Endothelial cell of umbilical vein (primary cell): ENCODE data around the gene GMPR2. TPM values are rescaled to one million over a fixed set of nuclear protein-coding genes. Genes with fewer than 3 reads are reported as not detected.
"Not testable (repeated sequence)": the region's sequence is repeated elsewhere in the genome, so short reads cannot be mapped to it uniquely, and the experiment has no call there.

Experiments
- BruUV-seq: library from RNA; stranded (reverse); fragments of 400-500 nt; replicated peaks from 2 replicates; lab custom pipeline; 2021; lab: Mats Ljungman, UMichigan
- CTCF ChIA-PET: fragments of 300-600, 350-600 bp; sonication (Branson Sonifier 250); formaldehyde crosslinking; loops from one replicate; lab custom pipeline; 2021; ENCODE audit warnings: antibody characterized with exemption, inconsistent platforms; lab: Charles Lee
- POLR2A ChIA-PET: fragments of 300-600, 350-600 bp; sonication (Branson Sonifier 250); formaldehyde crosslinking; loops from one replicate; lab custom pipeline; 2021; ENCODE audit warnings: antibody characterized with exemption, inconsistent platforms; lab: Charles Lee
- DNase-seq: peaks from one replicate; pipeline ENCODE4 v3.0.0-alpha.2; 2011; ENCODE audit warnings: low read depth, low spot score
- FAIRE-seq: peaks from 2 replicates; lab custom pipeline; 2011; peaks lifted over from hg19 to GRCh38; lab: Jason Lieb, UNC
- H2AFZ ChIP-seq: 2 replicates; pipeline ENCODE4 v1.6.0; 2012; ENCODE audit warnings: low read depth, low read length, control low read depth, inconsistent platforms
- H3K27ac ChIP-seq: 2 replicates; pipeline ENCODE4 v1.5.1; 2011; ENCODE audit warnings: low read depth, mild to moderate bottlenecking, control low read depth, low read length, moderate library complexity; ENCODE audit not compliant: insufficient read depth
- H3K27me3 ChIP-seq, 2 experiments: 2 replicates each; pipeline versions ENCODE4 v1.6.0 to v1.6.1; 2011; ENCODE audit warnings: low read length in 2 of 2, mixed read lengths in 1 of 2; ENCODE audit not compliant: control insufficient read depth in 2 of 2, insufficient read depth in 2 of 2
- H3K36me3 ChIP-seq, 2 experiments: 2 replicates in 1 of 2; 3 replicates in 1 of 2; pipeline ENCODE4 v1.5.1; 2011; ENCODE audit warnings: low read length in 2 of 2, mild to moderate bottlenecking in 1 of 2, moderate library complexity in 1 of 2; ENCODE audit not compliant: control insufficient read depth in 2 of 2, insufficient read depth in 2 of 2; ENCODE audit errors: extremely low read depth in 1 of 2
- H3K4me1 ChIP-seq: 3 replicates; pipeline ENCODE4 v1.5.1; 2011; ENCODE audit warnings: mild to moderate bottlenecking, low read length; ENCODE audit not compliant: control insufficient read depth, insufficient read depth; ENCODE audit errors: extremely low read depth
- H3K4me2 ChIP-seq: 2 replicates; pipeline ENCODE4 v1.6.1; 2011; ENCODE audit warnings: low read length, control low read depth, mixed read lengths; ENCODE audit not compliant: insufficient read depth
- H3K4me3 ChIP-seq, 3 experiments: fragments of 200-600 bp in 1 of 3; sonication (generic), shearing (Covaris generic) in 1 of 3; replicated peaks in 1 of 3; 2 replicates each; pipeline ENCODE4 v1.5.1; 2011 to 2016; ENCODE audit warnings: control low read depth in 3 of 3, low read length in 3 of 3, mild to moderate bottlenecking in 2 of 3, inconsistent platforms in 1 of 3, low read depth in 1 of 3, moderate library complexity in 1 of 3; ENCODE audit not compliant: insufficient read depth in 1 of 3
- H3K79me2 ChIP-seq: 2 replicates; pipeline ENCODE4 v1.6.0; 2012; ENCODE audit warnings: low read length, inconsistent platforms; ENCODE audit not compliant: control insufficient read depth, insufficient read depth
- H3K9ac ChIP-seq: replicated peaks from 2 replicates; pipeline ENCODE3; 2011; ENCODE audit warnings: low read length, control low read depth; ENCODE audit not compliant: insufficient read depth; ENCODE audit errors: extremely low read depth
- H3K9me1 ChIP-seq: replicated peaks from 3 replicates; pipeline ENCODE4 v1.6.0; 2011; ENCODE audit warnings: mild to moderate bottlenecking, low read length; ENCODE audit not compliant: control insufficient read depth, insufficient read depth; ENCODE audit errors: extremely low read depth
- H3K9me3 ChIP-seq: replicated peaks from 2 replicates; pipeline ENCODE4 v1.5.1; 2012; ENCODE audit warnings: low read length, inconsistent platforms; ENCODE audit not compliant: control insufficient read depth, insufficient read depth
- H4K20me1 ChIP-seq: replicated peaks from 2 replicates; pipeline ENCODE3; 2011; ENCODE audit warnings: mild to moderate bottlenecking, low read length; ENCODE audit not compliant: control insufficient read depth, insufficient read depth; ENCODE audit errors: extremely low read depth
- FOS ChIP-seq: IDR thresholded peaks from 2 replicates; pipeline ENCODE4 v1.6.1; 2011; ENCODE audit warnings: mild to moderate bottlenecking, low read length, moderate library complexity, borderline replicate concordance; ENCODE audit not compliant: insufficient read depth
- GATA2 ChIP-seq: IDR thresholded peaks from 2 replicates; pipeline ENCODE4 v1.7.0; 2011; ENCODE audit warnings: low read depth, mild to moderate bottlenecking, moderate library complexity, mixed read lengths, low read length; ENCODE audit not compliant: insufficient read length, insufficient read depth
- JUN ChIP-seq: IDR thresholded peaks from 2 replicates; pipeline ENCODE4 v1.6.1; 2011; ENCODE audit warnings: borderline replicate concordance, low read depth; ENCODE audit not compliant: insufficient read length, insufficient read depth
- POLR2AphosphoS5 ChIP-seq: IDR thresholded peaks from 2 replicates; pipeline ENCODE4 v1.6.1; 2012; ENCODE audit warnings: low read depth, mild to moderate bottlenecking, control low read depth, low read length, moderate library complexity; ENCODE audit not compliant: insufficient read depth
- dilution Hi-C: fragments of 300-500 bp; cut with MboI; formaldehyde crosslinking; loops from one replicate; pipeline ENCODE4 v1.15.0; 2019; ENCODE audit warnings: low sequenced_read_pairs; ENCODE audit not compliant: extremely low pct_ligation_motif_present
- intact Hi-C: fragments of 100-400 bp; cut with micrococcal nuclease; formaldehyde crosslinking; loops from one replicate; pipeline ENCODE4 v1.10.0; 2022
- polyA plus RNA-seq, 4 experiments: library from polyadenylated mRNA; depleted of rRNA in 3 of 4; stranded (reverse) in 3 of 4; unstranded in 1 of 4; fragments of >200 nt; gene quantifications; 2 replicates each; pipeline versions ENCODE4 v1.2.1 to v1.2.3, GENCODE V29; 2011 to 2012; ENCODE audit warnings: missing spikeins in 1 of 4
- total RNA-seq: library from RNA; stranded (reverse); gene quantifications from 2 replicates; pipeline ENCODE4 v1.2.3, GENCODE V29; 2021

Gene GMPR2
- total and polyA plus RNA-seq, 2 donors (not counting 3 experiments of a cell fraction or from before 2014, with no cell fraction given): 58.1 to 61.8 TPM

GRCh38 chr14:24219080-24219479, 13.6 kb upstream of the GMPR2 start:
- DNase-seq (no peak), FAIRE-seq (no peak)
- no peaks in the 10 kb centered on the region for H4K20me1 ChIP-seq
- H3K79me2 ChIP-seq: peaks cover 46% of the 10 kb centered on the region
- intact Hi-C loops: loop anchor here (5.0 kb wide), 1 partner anchor 162 kb away; no protein-coding TSS in a partner anchor
- BruUV-seq: no TSS peak
- no peaks in the 10 kb centered on the region for H3K27me3 ChIP-seq
- no peaks in the 10 kb centered on the region for H3K9me3 ChIP-seq
- no peaks in the 10 kb centered on the region for H3K9me1 ChIP-seq
- no peak overlapping the region for H3K27ac ChIP-seq
- no peak overlapping the region for H2AFZ ChIP-seq
- no peak overlapping the region for H3K9ac ChIP-seq
- TF ChIP-seq FOS: no peak
- H3K4me2 ChIP-seq: no peak overlapping the region
- no peak overlapping the region for H3K4me3 ChIP-seq
- POLR2A ChIA-PET: no interaction called here
- CTCF ChIA-PET: interaction anchor here (0.9 to 2.7 kb wide), 4 partner anchors 9 to 89 kb away, joined by 3 to 14 read pairs (median 7); partner anchors contain the start of gene TINF2
- peaks cover 2 to 4% of the 10 kb centered on the region in 2 experiments for H3K36me3 ChIP-seq
- dilution Hi-C loops: no loop called here
- H3K4me1 ChIP-seq: peaks cover 5% of the 10 kb centered on the region

GRCh38 chr14:24219521-24219920, 13.2 kb upstream of the GMPR2 start:
- Histone ChIP-seq H3K27ac (no peak overlapping the region), H2AFZ (no peak overlapping the region), H3K79me2 (peaks cover 48% of the 10 kb centered on the region), H3K4me1 (peaks cover 8% of the 10 kb centered on the region), H3K9me1 (no peaks in the 10 kb centered on the region), H3K27me3 (no peaks in the 10 kb centered on the region), H3K4me2 (no peak overlapping the region), H3K4me3 (no peak overlapping the region), H3K9ac (no peak overlapping the region), H3K36me3 (peaks cover 2 to 4% of the 10 kb centered on the region in 2 experiments), H3K9me3 (no peaks in the 10 kb centered on the region), H4K20me1 (no peaks in the 10 kb centered on the region)
- intact Hi-C loops: loop anchor here (5.0 kb wide), 1 partner anchor 162 kb away; no protein-coding TSS in a partner anchor
- no peak for FAIRE-seq
- ChIA-PET CTCF (interaction anchor here (0.9 to 2.7 kb wide), 4 partner anchors 8 to 89 kb away, joined by 3 to 14 read pairs (median 7); partner anchors contain the start of gene TINF2), POLR2A (no interaction called here)
- no peak for DNase-seq
- TF ChIP-seq JUN (no peak), POLR2AphosphoS5 (no peak), GATA2 (no peak)
- BruUV-seq: no TSS peak
- dilution Hi-C loops: no loop called here

GRCh38 chr14:24222987-24223386, 9.7 kb upstream of the GMPR2 start:
- H3K9me3 ChIP-seq, H3K36me3 ChIP-seq, BruUV-seq, H2AFZ ChIP-seq, H3K9me1 ChIP-seq, H3K4me2 ChIP-seq, DNase-seq, intact Hi-C loops, FAIRE-seq, dilution Hi-C loops, H3K27me3 ChIP-seq, H3K4me3 ChIP-seq, CTCF ChIA-PET, H4K20me1 ChIP-seq, H3K9ac ChIP-seq: not testable (repeated sequence)
- Histone ChIP-seq H3K4me1 (peaks cover 28% of the 10 kb centered on the region), H3K79me2 (peaks cover 69% of the 10 kb centered on the region), H3K27ac (peak overlapping the region; percentile 56)
- POLR2A ChIA-PET: interaction anchor here (0.6 kb wide), 1 partner anchor 9 kb away, joined by 3 read pairs; no protein-coding TSS in a partner anchor
